Thyroid gland (tissue), 4 donors: ENCODE results near the gene TRIM8.

Source experiments
- POLR2A ChIP-seq, 2 donors: fragments of 450-650 bp; IDR thresholded peaks; one replicate each; pipeline ENCODE4 v1.6.1; 2017; ENCODE audit warnings: antibody characterized with exemption in 2 of 2, mild to moderate bottlenecking in 2 of 2, moderate library complexity in 1 of 2
- TF ChIP-seq, protein P1 (sequence below), 6 experiments: fragments of 200-600 bp in 3 of 6; fragments of 450-650 bp in 3 of 6; sonication (generic) in 3 of 6; IDR thresholded peaks; one replicate each; pipeline ENCODE4 v1.5.1; 2016 to 2019; ENCODE audit warnings: antibody characterized with exemption in 6 of 6, mild to moderate bottlenecking in 2 of 6, inconsistent platforms in 1 of 6, moderate library complexity in 1 of 6

DNA sequence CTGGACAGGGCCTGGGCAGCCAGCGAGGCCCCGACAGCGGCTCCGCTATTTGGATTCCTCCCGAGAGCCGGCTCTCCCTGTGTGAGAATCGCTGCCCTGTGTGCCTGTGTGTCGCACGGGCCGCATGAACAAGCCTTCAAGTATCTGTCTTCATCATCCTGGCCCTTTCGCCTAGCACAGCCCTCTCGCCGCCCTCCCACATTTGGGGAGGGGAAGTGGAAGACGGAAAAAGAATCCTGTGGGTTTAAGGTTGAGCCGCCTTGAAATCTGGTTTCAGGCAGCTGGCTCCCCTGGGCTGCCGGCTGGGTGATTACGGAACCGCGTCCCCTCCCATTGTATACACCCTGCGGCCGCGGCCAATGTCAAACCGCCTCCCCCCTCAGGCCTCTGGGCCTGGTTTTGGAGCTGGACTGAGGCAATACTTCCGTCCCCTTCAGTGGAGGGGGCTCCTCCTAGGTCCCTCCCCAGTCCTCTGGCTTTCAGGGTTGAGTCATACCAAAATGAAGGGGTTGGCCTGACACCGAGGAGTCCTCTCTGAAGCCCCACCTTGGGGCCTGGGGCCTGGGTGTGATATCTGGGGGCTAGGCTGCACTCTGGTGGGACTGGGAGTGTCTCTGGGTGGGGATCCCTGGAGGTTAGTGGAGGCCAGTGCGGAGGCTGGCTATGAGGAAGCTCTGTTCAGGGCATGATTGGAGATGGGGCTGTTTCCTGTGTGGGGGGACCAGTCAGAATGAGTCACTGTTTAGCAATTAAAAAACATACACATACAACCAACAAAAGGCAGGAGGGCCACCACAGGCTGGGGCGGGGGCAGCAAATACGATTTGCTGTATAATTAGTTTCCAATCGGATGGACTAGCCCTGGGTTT, 1.7 kb downstream of the TRIM8 start:
- TF ChIP-seq, protein P1, sequence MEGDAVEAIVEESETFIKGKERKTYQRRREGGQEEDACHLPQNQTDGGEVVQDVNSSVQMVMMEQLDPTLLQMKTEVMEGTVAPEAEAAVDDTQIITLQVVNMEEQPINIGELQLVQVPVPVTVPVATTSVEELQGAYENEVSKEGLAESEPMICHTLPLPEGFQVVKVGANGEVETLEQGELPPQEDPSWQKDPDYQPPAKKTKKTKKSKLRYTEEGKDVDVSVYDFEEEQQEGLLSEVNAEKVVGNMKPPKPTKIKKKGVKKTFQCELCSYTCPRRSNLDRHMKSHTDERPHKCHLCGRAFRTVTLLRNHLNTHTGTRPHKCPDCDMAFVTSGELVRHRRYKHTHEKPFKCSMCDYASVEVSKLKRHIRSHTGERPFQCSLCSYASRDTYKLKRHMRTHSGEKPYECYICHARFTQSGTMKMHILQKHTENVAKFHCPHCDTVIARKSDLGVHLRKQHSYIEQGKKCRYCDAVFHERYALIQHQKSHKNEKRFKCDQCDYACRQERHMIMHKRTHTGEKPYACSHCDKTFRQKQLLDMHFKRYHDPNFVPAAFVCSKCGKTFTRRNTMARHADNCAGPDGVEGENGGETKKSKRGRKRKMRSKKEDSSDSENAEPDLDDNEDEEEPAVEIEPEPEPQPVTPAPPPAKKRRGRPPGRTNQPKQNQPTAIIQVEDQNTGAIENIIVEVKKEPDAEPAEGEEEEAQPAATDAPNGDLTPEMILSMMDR (IDR thresholded peaks at IDR 0.05), result no peak
- TF ChIP-seq POLR2A (IDR thresholded peaks at IDR 0.05), result peak in 1 of 2 donors; percentile 89
